IMR-90 (cell line): ENCODE results near the gene B4GALNT3. TPM values are rescaled to one million over a fixed set of nuclear protein-coding genes. Genes with fewer than 3 reads are reported as not detected.

Experiments used
- ATAC-seq: fragments of 200-7000 bp; cut with Tn5 transposase; 2 replicates; pipeline ENCODE4 v1.9.1; 2020; ENCODE audit warnings: low read depth, mild to moderate bottlenecking, moderate library complexity
- BruUV-seq: library from RNA; stranded (reverse); fragments of 400-500 nt; replicated peaks from 2 replicates; lab custom pipeline; 2021; lab: Mats Ljungman, UMichigan
- CTCF ChIA-PET: fragments of 300-600 bp; formaldehyde crosslinking; extraction: SDS; loops from one replicate; lab custom pipeline; 2021; ENCODE audit warnings: antibody characterized with exemption; lab: Yijun Ruan, JAX
- POLR2A ChIA-PET: fragments of 300-600 bp; sonication (Branson Sonifier 250); formaldehyde crosslinking; loops from one replicate; lab custom pipeline; 2022; ENCODE audit warnings: antibody characterized with exemption; ENCODE audit not compliant: unreplicated experiment; lab: Charles Lee
- DNase-seq: peaks from one replicate; pipeline ENCODE4 v3.0.0; 2013
- H2AFZ ChIP-seq: replicated peaks from 2 replicates; pipeline ENCODE3; 2013; ENCODE audit warnings: low read length, mild to moderate bottlenecking; ENCODE audit not compliant: poor library complexity
- H2AK5ac ChIP-seq: 2 replicates; pipeline ENCODE4 v1.6.1; 2013; ENCODE audit warnings: low read depth, low read length, inconsistent platforms
- H2AK9ac ChIP-seq: replicated peaks from 2 replicates; pipeline ENCODE3; 2013; ENCODE audit warnings: mild to moderate bottlenecking, low read depth, low read length, moderate library complexity; ENCODE audit not compliant: poor library complexity
- H2BK120ac ChIP-seq: 2 replicates; pipeline ENCODE4 v1.6.1; 2013; ENCODE audit warnings: low read depth, low read length, inconsistent platforms
- H2BK15ac ChIP-seq: 3 replicates; pipeline ENCODE4 v1.6.1; 2013; ENCODE audit warnings: low read depth, low read length, inconsistent platforms
- H2BK20ac ChIP-seq: 2 replicates; pipeline ENCODE4 v1.6.1; 2013; ENCODE audit warnings: low read depth, mild to moderate bottlenecking, inconsistent platforms, low read length, moderate library complexity
- H2BK5ac ChIP-seq: 2 replicates; pipeline ENCODE4 v1.6.1; 2013; ENCODE audit warnings: mild to moderate bottlenecking, low read depth, low read length, inconsistent platforms; ENCODE audit not compliant: poor library complexity, severe bottlenecking
- H3K14ac ChIP-seq: replicated peaks from 2 replicates; pipeline ENCODE4 v1.6.1; 2013; ENCODE audit warnings: low read depth, low read length, inconsistent platforms
- H3K18ac ChIP-seq: 2 replicates; pipeline ENCODE4 v1.6.1; 2013; ENCODE audit warnings: low read depth, low read length, control low read depth
- H3K23ac ChIP-seq: 2 replicates; pipeline ENCODE4 v1.6.1; 2013; ENCODE audit warnings: low read depth, low read length, inconsistent platforms
- H3K27ac ChIP-seq: 2 replicates; pipeline ENCODE4 v1.5.1; 2013; ENCODE audit warnings: mild to moderate bottlenecking, control low read depth, low read length; ENCODE audit not compliant: insufficient read depth
- H3K27me3 ChIP-seq: 2 replicates; pipeline ENCODE4 v1.6.1; 2013; ENCODE audit warnings: low read length; ENCODE audit not compliant: control insufficient read depth, insufficient read depth
- H3K36me3 ChIP-seq: 2 replicates; pipeline ENCODE4 v1.6.1; 2013; ENCODE audit warnings: low read length, mixed read lengths; ENCODE audit not compliant: control insufficient read depth, insufficient read depth
- H3K4ac ChIP-seq: 2 replicates; pipeline ENCODE4 v1.6.1; 2013; ENCODE audit warnings: low read depth, low read length, inconsistent platforms
- H3K4me1 ChIP-seq: 2 replicates; pipeline ENCODE4 v1.6.1; 2013; ENCODE audit warnings: low read length, mixed read lengths; ENCODE audit not compliant: control insufficient read depth, insufficient read depth
- H3K4me2 ChIP-seq: 2 replicates; pipeline ENCODE4 v1.6.1; 2013; ENCODE audit warnings: low read depth, mild to moderate bottlenecking, control low read depth, low read length, moderate library complexity
- H3K4me3 ChIP-seq: 2 replicates; pipeline ENCODE4 v1.5.1; 2013; ENCODE audit warnings: low read depth, mild to moderate bottlenecking, control low read depth, low read length, moderate library complexity; ENCODE audit not compliant: insufficient read depth
- H3K56ac ChIP-seq: 2 replicates; pipeline ENCODE4 v1.6.1; 2013; ENCODE audit warnings: low read length, inconsistent platforms; ENCODE audit not compliant: insufficient read depth; ENCODE audit errors: extremely low read depth
- H3K79me1 ChIP-seq, 2 experiments: 2 replicates each; pipeline ENCODE4 v1.6.1; 2013; ENCODE audit warnings: low read length in 2 of 2, inconsistent platforms in 1 of 2, low read depth in 1 of 2
- H3K9ac ChIP-seq: 2 replicates; pipeline ENCODE4 v1.6.1; 2013; ENCODE audit warnings: low read depth, low read length, control low read depth
- H3K9me1 ChIP-seq: 2 replicates; pipeline ENCODE4 v1.6.1; 2013; ENCODE audit warnings: low read length, inconsistent platforms; ENCODE audit not compliant: insufficient read depth
- H3K9me3 ChIP-seq: 2 replicates; pipeline ENCODE4 v1.6.1; 2013; ENCODE audit warnings: low read length; ENCODE audit not compliant: control insufficient read depth, insufficient read depth
- H4K20me1 ChIP-seq: 2 replicates; pipeline ENCODE4 v1.6.1; 2013; ENCODE audit warnings: low read length, inconsistent platforms; ENCODE audit not compliant: insufficient read depth
- H4K5ac ChIP-seq: 2 replicates; pipeline ENCODE4 v1.6.1; 2013; ENCODE audit warnings: mild to moderate bottlenecking, low read depth, low read length, control low read depth
- H4K8ac ChIP-seq, 2 experiments: 2 replicates each; pipeline ENCODE4 v1.6.1; 2013; ENCODE audit warnings: low read depth in 2 of 2, low read length in 2 of 2, control low read depth in 1 of 2, inconsistent platforms in 1 of 2
- H4K91ac ChIP-seq: 2 replicates; pipeline ENCODE4 v1.6.1; 2013; ENCODE audit warnings: low read depth, low read length, inconsistent platforms; ENCODE audit not compliant: insufficient read depth
- BHLHE40 ChIP-seq: fragments of 150-350 bp; IDR thresholded peaks from 2 replicates; pipeline ENCODE4 v1.6.1; 2016; ENCODE audit warnings: mild to moderate bottlenecking, low read depth, low read length
- CHD1 ChIP-seq: IDR thresholded peaks from 2 replicates; pipeline ENCODE4 v1.6.1; 2012; ENCODE audit warnings: low read depth, low read length, improper control_type of control experiment
- FOS ChIP-seq: fragments of 150-350 bp; IDR thresholded peaks from 2 replicates; pipeline ENCODE4 v1.6.1; 2016; ENCODE audit warnings: low read depth, low read length
- MAZ ChIP-seq: IDR thresholded peaks from 2 replicates; pipeline ENCODE4 v1.6.1; 2012; ENCODE audit warnings: low read depth, mild to moderate bottlenecking, low read length, improper control_type of control experiment, moderate library complexity, borderline replicate concordance
- MXI1 ChIP-seq: IDR thresholded peaks from 2 replicates; pipeline ENCODE4 v1.6.1; 2012; ENCODE audit warnings: low read depth, mild to moderate bottlenecking, low read length, moderate library complexity, borderline replicate concordance
- NFE2L2 ChIP-seq: fragments of 150-350 bp; IDR thresholded peaks from 2 replicates; pipeline ENCODE4 v1.6.1; 2016; ENCODE audit warnings: low read depth, mild to moderate bottlenecking, low read length
- POLR2A ChIP-seq: IDR thresholded peaks from 2 replicates; pipeline ENCODE4 v1.6.1; 2012; ENCODE audit warnings: mild to moderate bottlenecking, low read depth, low read length
- RAD21 ChIP-seq: IDR thresholded peaks from 2 replicates; pipeline ENCODE4 v1.6.1; 2012; ENCODE audit warnings: low read length, improper control_type of control experiment
- RCOR1 ChIP-seq: IDR thresholded peaks from 2 replicates; pipeline ENCODE4 v1.6.1; 2012; ENCODE audit warnings: mild to moderate bottlenecking, low read length, improper control_type of control experiment; ENCODE audit not compliant: insufficient replicate concordance
- RFX5 ChIP-seq: IDR thresholded peaks from 2 replicates; pipeline ENCODE4 v1.8.0; 2012; ENCODE audit warnings: low read depth, mild to moderate bottlenecking, low read length, moderate library complexity
- SMC3 ChIP-seq: fragments of 150-350 bp; IDR thresholded peaks from 2 replicates; pipeline ENCODE4 v1.6.1; 2016; ENCODE audit warnings: low read depth, mild to moderate bottlenecking, antibody characterized with exemption, low read length, moderate library complexity
- WGBS, 2 experiments: methylation state at CpG; one replicate each; pipeline versions ENCODE4 v1.1.5 to v1.1.7; 2013; ENCODE audit warnings: missing lambda C conversion rate in 2 of 2; ENCODE audit not compliant: insufficient read length in 1 of 2; ENCODE audit errors: extremely low coverage in 2 of 2; 5-methylcytosine and 5-hydroxymethylcytosine counted together
- dilution Hi-C: fragments of 300-500 bp; cut with HindIII; formaldehyde crosslinking; loops from one replicate; pipeline ENCODE4 v1.14.3; 2018; ENCODE audit warnings: low sequenced_read_pairs; ENCODE audit not compliant: unreplicated experiment
- in situ Hi-C: fragments of 300-500 bp; cut with MboI; formaldehyde crosslinking; loops from 3 replicates; pipeline ENCODE4 v1.14.3; 2019; ENCODE audit warnings: low sequenced_read_pairs, inconsistent platforms, mixed read lengths
- intact Hi-C: fragments of 100-400 bp; cut with micrococcal nuclease; formaldehyde crosslinking; loops from 2 replicates; pipeline ENCODE4 v1.10.0; 2022
- polyA plus RNA-seq, 3 experiments: library from polyadenylated mRNA; depleted of rRNA; stranded (reverse); fragments of >200 nt; gene quantifications; 2 replicates each; pipeline ENCODE4 v1.2.3, GENCODE V29; 2012; ENCODE audit warnings: low replicate concordance in 1 of 3
- total RNA-seq: library from RNA; depleted of rRNA; stranded (reverse); fragments of >200 nt; gene quantifications from 2 replicates; pipeline ENCODE4 v1.2.3, GENCODE V29; 2012
- TF ChIP-seq, protein P1 (sequence below): fragments of 150-350 bp; IDR thresholded peaks from 2 replicates; pipeline ENCODE4 v1.6.1; 2017; ENCODE audit warnings: mild to moderate bottlenecking, antibody characterized with exemption, low read length, low read depth

B4GALNT3 gene
- total and polyA plus RNA-seq, 2 of the 4 experiments (the other 2 are of a cell fraction) = not detected

DNA sequence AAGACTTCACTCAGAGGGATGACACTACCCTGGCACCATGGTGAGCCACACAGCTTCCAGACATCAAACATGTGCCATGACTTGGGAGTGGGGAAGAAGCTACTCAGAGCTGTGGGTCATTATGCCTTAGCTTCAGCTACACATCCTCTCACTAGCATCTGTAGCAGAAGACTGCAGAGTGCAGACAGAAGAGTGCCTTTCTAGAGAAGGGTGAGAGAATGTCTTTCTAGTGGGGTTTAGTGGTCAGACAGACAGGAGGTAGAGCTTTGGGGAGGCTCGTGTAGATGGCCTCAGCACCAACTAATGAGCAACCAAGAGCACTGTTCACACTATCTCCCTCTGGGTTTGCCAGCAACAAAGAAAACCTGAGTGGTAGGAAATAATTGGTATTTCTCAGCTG lies 4.9 kb upstream of the B4GALNT3 start:
- no CpG with 5 or more reads among the region's 1 CpG for WGBS, 2 experiments
- H3K14ac ChIP-seq = no peak overlapping the region
- in situ Hi-C loops (no loop called here), dilution Hi-C loops (no loop called here), intact Hi-C loops (no loop called here)
- H3K9ac ChIP-seq = no peak overlapping the region
- H3K9me1 ChIP-seq = no peaks in the 10 kb centered on the region
- peaks cover 59% of the 10 kb centered on the region for H3K27me3 ChIP-seq
- H2AK5ac ChIP-seq = no peak overlapping the region
- no peak overlapping the region for H2BK20ac ChIP-seq
- H3K4me2 ChIP-seq = no peak overlapping the region
- H3K4me3 ChIP-seq = no peak overlapping the region
- H2AFZ ChIP-seq = no peak overlapping the region
- BruUV-seq = no TSS peak
- H4K8ac ChIP-seq = no peak overlapping the region
- H2BK15ac ChIP-seq = no peak overlapping the region
- no peak for ATAC-seq
- no peaks in the 10 kb centered on the region for H3K36me3 ChIP-seq
- no peak for DNase-seq
- no peak overlapping the region for H4K5ac ChIP-seq
- no peak overlapping the region for H3K18ac ChIP-seq
- no peak overlapping the region for H2BK120ac ChIP-seq
- CTCF ChIA-PET = interaction anchor here (0.7 to 0.8 kb wide), 2 partner anchors 12 to 93 kb away, joined by 3 read pairs; no protein-coding TSS in a partner anchor
- no peaks in the 10 kb centered on the region for H3K79me1 ChIP-seq
- H3K27ac ChIP-seq = no peak overlapping the region
- H3K4ac ChIP-seq = no peak overlapping the region
- H3K9me3 ChIP-seq = peaks cover 2% of the 10 kb centered on the region; the same call in 1 of the 2 replicates
- peaks cover 2% of the 10 kb centered on the region; the same call in 1 of the 2 replicates for H3K4me1 ChIP-seq
- H3K56ac ChIP-seq = no peak overlapping the region
- POLR2A ChIA-PET = no interaction called here
- H2BK5ac ChIP-seq = no peak overlapping the region
- TF ChIP-seq RCOR1 (no peak), NFE2L2 (no peak), FOS (no peak), POLR2A (no peak), RAD21 (no peak), MAZ (no peak), BHLHE40 (no peak), CHD1 (no peak), MXI1 (no peak), RFX5 (no peak), SMC3 (no peak)
- TF ChIP-seq, protein P1, sequence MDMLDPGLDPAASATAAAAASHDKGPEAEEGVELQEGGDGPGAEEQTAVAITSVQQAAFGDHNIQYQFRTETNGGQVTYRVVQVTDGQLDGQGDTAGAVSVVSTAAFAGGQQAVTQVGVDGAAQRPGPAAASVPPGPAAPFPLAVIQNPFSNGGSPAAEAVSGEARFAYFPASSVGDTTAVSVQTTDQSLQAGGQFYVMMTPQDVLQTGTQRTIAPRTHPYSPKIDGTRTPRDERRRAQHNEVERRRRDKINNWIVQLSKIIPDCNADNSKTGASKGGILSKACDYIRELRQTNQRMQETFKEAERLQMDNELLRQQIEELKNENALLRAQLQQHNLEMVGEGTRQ = no peak
- H4K20me1 ChIP-seq = no peaks in the 10 kb centered on the region
- H2AK9ac ChIP-seq = no peak overlapping the region
- H3K23ac ChIP-seq = no peak overlapping the region
- no peak overlapping the region for H4K91ac ChIP-seq
